Psoas muscle (tissue), 8 donors: ENCODE data around the gene DGCR6L. TPM values are rescaled to one million over a fixed set of nuclear protein-coding genes. Genes with fewer than 3 reads are reported as not detected.
"Not testable (repeated sequence)": the region's sequence is repeated elsewhere in the genome, so short reads cannot be mapped to it uniquely, and the experiment has no call there.

ENCODE experiments used
- ATAC-seq, 4 donors: fragments of 200-7000 bp; cut with Tn5 transposase; one replicate each; pipeline ENCODE4 v1.9.1; 2020; ENCODE audit warnings: moderate library complexity in 3 of 4, mild to moderate bottlenecking in 2 of 4
- DNase-seq, 2 donors: peaks; one replicate each; pipeline ENCODE4 v3.0.0-alpha.2; 2020
- H3K27ac ChIP-seq: fragments of 200-600 bp; one replicate; pipeline ENCODE4 v1.8.0; 2022
- H3K27me3 ChIP-seq, 3 donors: fragments of 200-600 bp in 1 of 3; one replicate each; pipeline versions ENCODE4 v1.6.1 to v1.8.0; 2013 to 2022; ENCODE audit warnings: low read length in 2 of 3, mild to moderate bottlenecking in 2 of 3, moderate library complexity in 1 of 3; ENCODE audit not compliant: insufficient read depth in 3 of 3
- H3K36me3 ChIP-seq, 2 donors: fragments of 200-600 bp in 1 of 2; one replicate each; pipeline versions ENCODE4 v1.6.1 to v1.8.0; 2013 to 2022; ENCODE audit warnings: low read depth in 1 of 2, mild to moderate bottlenecking in 1 of 2, moderate library complexity in 1 of 2; ENCODE audit not compliant: insufficient read depth in 1 of 2
- H3K4me1 ChIP-seq: fragments of 200-600 bp; one replicate; pipeline ENCODE4 v1.8.0; 2022
- H3K4me3 ChIP-seq: fragments of 200-600 bp; one replicate; pipeline ENCODE4 v1.8.0; 2022; ENCODE audit warnings: mild to moderate bottlenecking
- H3K9me3 ChIP-seq: fragments of 200-600 bp; one replicate; pipeline ENCODE4 v1.8.0; 2022
- WGBS, 3 donors: extraction: QIAGEN DNeasy Blood & Tissue Kit; methylation state at CpG; one replicate each; pipeline versions ENCODE4 v1.1.6 to v1.1.7; 2013; 5-methylcytosine and 5-hydroxymethylcytosine counted together
- intact Hi-C, 2 donors: fragments of 100-400 bp; cut with DNase I; formaldehyde crosslinking; loops; one replicate each; pipeline versions ENCODE4 v1.11.0 to v1.14.2; 2022
- polyA plus RNA-seq, 3 donors: library from polyadenylated mRNA; stranded (reverse); fragments of 200-250 nt; gene quantifications; one replicate each; pipeline ENCODE4 v1.2.3, GENCODE V29; 2013
- total RNA-seq, 4 donors: library from RNA; stranded (reverse); fragmentation: NEBNext Ultra II Directional in 2 of 4; extraction: Animal tissue kit (Norgen Biotek cat#: 25700) in 2 of 4; gene quantifications; one replicate each; pipeline versions ENCODE4 v1.2.1 to v1.2.4, GENCODE V29; 2021 to 2023
- TF ChIP-seq, protein P1 (sequence below): fragments of 200-600 bp; IDR thresholded peaks from one replicate; pipeline ENCODE4 v1.8.0; 2022; ENCODE audit warnings: antibody characterized with exemption
- donor health status: healthy with polysubstance abuse.
- donor health status: DM: no; HTN: no; CAD: no; lungs with moderate emphysema.
- donor health status: Bipolar disorder and iron deficiency.
- donor health status: healthy.
- donor health status: DM: yes; HTN: yes; CAD: no.
- donor health status: DM: no; HTN: no; CAD: no.
- donor health status: DM: no; HTN: no; CAD: no.
- donor health status: DM: yes; HTN: yes; CAD: no.

Gene DGCR6L
- total and polyA plus RNA-seq, 7 donors, result 33.2 to 87.2 (median 44.9) TPM

DNA sequence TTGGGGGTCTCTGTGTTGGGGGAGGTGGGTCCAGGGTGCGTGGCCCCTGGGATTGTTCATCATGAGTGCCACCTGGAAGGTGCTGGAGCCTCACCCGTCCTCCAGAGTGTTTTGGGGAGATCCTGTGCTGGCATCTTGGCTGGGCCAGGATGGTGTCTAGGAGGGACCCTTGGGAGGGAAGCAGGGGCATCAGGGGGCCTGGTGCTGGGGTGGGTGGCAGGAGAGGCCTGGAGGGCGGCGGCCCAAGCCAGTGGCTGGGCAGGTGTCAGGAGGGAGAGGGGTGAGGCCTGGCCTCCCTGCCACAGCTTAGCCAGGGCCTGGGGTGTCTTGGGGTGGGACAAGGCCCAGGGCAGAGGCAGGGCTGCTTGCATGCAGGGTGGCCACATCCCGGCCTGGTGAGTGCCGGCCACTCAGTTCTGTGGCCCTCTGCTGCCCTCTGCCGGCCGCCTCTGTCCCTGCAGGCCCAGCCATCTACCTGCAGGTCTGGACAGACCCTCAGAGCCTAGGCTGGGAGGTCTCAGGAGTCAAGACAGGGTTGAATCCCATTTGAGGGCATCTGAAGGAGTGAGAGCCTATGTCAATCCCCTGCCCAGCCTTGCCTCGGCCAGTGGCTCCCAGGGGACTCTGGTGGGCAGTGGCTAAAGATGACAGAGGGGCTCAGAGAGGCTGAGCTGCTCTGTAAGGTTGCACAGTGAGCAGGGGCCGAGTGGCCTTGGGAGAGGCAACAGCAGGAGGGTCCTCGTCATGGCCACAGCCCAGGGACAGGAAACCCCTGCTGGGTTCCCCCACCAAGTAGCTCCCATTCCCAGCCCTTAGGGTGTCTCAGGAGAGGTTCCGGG lies 34.2 kb downstream of the DGCR6L start:
- TF ChIP-seq, protein P1, sequence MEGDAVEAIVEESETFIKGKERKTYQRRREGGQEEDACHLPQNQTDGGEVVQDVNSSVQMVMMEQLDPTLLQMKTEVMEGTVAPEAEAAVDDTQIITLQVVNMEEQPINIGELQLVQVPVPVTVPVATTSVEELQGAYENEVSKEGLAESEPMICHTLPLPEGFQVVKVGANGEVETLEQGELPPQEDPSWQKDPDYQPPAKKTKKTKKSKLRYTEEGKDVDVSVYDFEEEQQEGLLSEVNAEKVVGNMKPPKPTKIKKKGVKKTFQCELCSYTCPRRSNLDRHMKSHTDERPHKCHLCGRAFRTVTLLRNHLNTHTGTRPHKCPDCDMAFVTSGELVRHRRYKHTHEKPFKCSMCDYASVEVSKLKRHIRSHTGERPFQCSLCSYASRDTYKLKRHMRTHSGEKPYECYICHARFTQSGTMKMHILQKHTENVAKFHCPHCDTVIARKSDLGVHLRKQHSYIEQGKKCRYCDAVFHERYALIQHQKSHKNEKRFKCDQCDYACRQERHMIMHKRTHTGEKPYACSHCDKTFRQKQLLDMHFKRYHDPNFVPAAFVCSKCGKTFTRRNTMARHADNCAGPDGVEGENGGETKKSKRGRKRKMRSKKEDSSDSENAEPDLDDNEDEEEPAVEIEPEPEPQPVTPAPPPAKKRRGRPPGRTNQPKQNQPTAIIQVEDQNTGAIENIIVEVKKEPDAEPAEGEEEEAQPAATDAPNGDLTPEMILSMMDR, result peak; percentile 86
- H3K4me3 ChIP-seq, H3K36me3 ChIP-seq, H3K4me1 ChIP-seq, H3K27me3 ChIP-seq, H3K9me3 ChIP-seq, H3K27ac ChIP-seq: not testable (repeated sequence)
- WGBS, 3 donors, result 15 to 31% (median 27%) methylated on average over 5 to 11 of the region's 12 CpGs
- DNase-seq, result peak; percentile 80 to 89
- intact Hi-C loops, result loop anchor here (1.0 to 2.0 kb wide), 2 partner anchors 128 to 129 kb away; no protein-coding TSS in a partner anchor
- ATAC-seq, result peak; percentile 86 to 97 (median 94)

DNA sequence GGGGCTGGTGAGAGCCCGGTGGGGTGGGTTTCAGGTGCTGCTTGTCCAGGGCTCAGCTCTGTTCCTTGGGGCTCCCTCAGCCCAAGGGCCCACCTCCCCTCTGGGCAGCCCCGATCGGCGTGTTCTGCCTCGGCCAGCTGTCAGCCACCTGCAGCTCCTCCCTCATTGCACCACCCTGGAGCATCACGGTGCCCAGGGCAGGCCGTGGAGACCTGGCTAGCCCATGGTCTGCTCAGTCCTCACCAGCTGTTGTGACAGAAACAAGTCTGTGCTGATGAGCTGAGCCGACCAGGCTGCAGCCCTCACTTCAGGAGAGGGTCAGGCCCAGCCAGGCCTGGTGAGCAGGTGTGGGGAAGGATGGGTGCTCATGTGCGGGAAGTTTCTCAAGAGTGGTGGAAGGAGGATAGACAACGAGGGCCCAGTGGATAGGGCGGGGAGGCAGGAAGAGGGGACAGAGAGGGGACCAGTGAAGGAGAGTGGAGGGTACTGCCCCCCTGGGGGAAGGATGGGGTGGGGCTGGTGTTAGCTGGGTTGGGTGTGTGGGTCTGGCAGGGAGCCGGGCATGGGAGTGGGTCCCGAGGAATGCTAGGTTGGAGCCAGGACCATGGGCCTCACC lies 35.3 kb downstream of the DGCR6L start:
- no peaks in the 10 kb centered on the region for H3K4me1 ChIP-seq
- ATAC-seq, result no peak
- TF ChIP-seq, protein P1, result no peak
- WGBS, 3 donors, result 78 to 84% (median 80%) methylated on average over 12 to 13 of the region's 13 CpGs
- no peak overlapping the region for H3K4me3 ChIP-seq
- no peaks in the 10 kb centered on the region for H3K9me3 ChIP-seq
- H3K36me3 ChIP-seq, result no peaks in the 10 kb centered on the region
- H3K27ac ChIP-seq, result no peak overlapping the region
- intact Hi-C loops, result loop anchor here (1.0 to 2.0 kb wide), 2 partner anchors 127 to 128 kb away; no protein-coding TSS in a partner anchor
- no peaks in the 10 kb centered on the region for H3K27me3 ChIP-seq
- DNase-seq, result no peak

DNA sequence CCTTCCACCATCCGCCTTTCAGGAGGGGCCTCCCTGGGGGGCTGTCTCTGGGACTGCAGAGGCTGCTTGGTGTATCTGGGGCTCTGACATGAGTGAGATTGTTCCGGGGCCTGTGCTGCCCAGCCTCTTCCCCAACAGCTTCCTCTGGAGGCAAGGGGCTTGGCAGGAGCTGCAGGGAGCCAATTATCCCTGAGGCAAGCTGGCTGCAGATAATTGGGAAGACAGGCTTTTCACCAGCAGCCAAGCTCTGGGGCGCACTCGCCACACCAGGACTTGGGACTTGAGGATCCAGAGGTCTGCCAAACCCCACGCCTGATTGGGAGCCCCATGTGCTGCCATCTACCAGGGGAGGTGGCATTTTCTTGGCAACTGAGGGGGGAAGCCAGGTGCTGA lies 36.2 kb downstream of the DGCR6L start:
- H3K27ac ChIP-seq, result no peak overlapping the region

DNA sequence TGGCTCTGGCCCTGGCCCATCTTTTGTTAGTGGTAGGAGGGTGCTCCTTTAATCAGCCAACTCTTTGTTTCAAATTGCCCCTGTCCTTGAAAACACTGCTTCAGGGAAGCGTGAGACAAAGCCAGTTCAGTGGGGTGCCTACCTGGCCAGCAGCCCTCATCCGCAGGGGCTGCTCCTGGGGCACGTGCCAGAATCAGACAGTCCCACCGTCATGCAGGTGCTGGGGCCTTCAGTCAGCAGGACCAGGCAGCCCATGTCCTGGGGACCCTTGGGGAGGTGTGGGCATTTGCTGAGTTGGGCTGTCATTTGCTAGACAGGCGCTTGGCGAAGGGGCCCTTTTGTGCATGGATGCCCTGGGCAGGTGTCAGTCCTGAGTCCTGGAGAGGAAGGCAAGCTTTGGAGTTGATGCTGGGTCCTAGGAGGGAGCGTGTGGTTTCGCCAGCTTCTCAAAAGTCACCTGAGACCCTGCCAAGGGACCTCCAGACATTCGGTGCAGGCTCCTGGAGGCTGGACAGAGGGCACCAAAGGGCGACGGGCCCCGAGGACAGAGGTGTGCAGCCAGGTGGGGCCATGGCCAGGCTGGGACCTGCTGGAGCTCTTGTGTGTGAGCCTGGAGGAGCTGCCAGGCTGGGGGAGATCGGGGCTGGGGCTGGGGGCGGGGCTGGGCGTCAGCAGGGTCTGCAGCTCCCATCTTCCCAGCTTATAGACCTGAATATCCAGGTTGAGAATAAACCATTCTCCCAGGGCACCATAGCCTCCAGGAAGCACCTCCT lies 36.8 kb downstream of the DGCR6L start:
- intact Hi-C loops, result no loop called here
- H3K27me3 ChIP-seq, result no peaks in the 10 kb centered on the region
- H3K4me1 ChIP-seq, result no peaks in the 10 kb centered on the region
- TF ChIP-seq, protein P1, result no peak
- no peaks in the 10 kb centered on the region for H3K36me3 ChIP-seq
- H3K4me3 ChIP-seq, result no peak overlapping the region
- 83 to 86% (median 85%) methylated on average over 14 to 15 of the region's 15 CpGs for WGBS, 3 donors
- DNase-seq, result no peak
- H3K9me3 ChIP-seq, result no peaks in the 10 kb centered on the region
- no peak for ATAC-seq
- H3K27ac ChIP-seq, result no peak overlapping the region

More for the DNA sequence above, 36.2 kb downstream of the DGCR6L start:
- TF ChIP-seq, protein P1, result no peak
- WGBS, 3 donors, result 67 to 75% (median 68%) methylated on average over 5 of the region's 5 CpGs
- no peak overlapping the region for H3K4me3 ChIP-seq
- H3K4me1 ChIP-seq, result no peaks in the 10 kb centered on the region
- H3K9me3 ChIP-seq, result no peaks in the 10 kb centered on the region
- DNase-seq (no peak), ATAC-seq (no peak)
- H3K36me3 ChIP-seq, result no peaks in the 10 kb centered on the region
- intact Hi-C loops, result loop anchor here in 1 of 2 donors (2.0 kb wide), 1 partner anchor 127 kb away; no protein-coding TSS in a partner anchor
- H3K27me3 ChIP-seq, result no peaks in the 10 kb centered on the region
